ENCODE measurements around the gene MLEC.

DNA sequence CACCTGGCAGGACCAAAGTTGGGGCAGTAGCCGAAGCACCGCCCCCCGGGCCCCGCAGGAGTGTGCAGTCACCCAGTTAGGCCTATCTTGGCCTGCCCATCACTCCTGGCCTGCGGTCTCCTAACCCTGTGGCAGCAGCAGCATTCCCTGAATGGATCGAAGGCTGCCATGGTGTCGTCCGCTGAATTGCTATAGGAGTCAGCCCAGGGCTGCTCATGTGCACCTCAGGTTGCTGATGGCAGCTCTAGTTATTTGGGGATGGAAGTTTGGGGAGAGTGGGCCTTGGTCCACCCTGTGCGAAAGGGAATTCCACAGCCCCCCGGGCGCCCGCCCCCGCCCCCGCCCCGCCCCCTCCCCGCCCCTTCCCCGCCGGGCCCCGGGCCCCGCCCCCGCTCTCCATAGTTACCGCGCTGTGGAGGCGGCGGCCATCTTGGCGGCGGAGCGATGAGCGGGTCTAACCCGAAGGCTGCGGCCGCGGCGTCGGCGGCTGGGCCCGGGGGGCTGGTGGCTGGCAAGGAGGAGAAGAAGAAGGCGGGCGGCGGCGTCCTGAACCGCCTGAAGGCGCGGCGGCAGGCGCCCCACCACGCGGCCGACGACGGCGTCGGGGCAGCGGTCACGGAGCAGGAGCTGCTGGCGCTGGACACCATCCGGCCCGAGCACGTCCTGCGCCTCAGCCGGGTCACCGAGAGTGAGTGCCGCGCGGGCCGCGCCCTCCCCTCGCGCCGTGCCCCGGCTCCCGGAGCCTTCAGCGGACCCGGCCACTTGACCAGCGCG is 23.3 kb downstream of the MLEC start, which contains the start of gene UNC119B:
- TF ChIP-seq ZNF384 (IDR thresholded peaks at IDR 0.05; ENCODE audit: low read depth, low read length) (no peak), EP300 (IDR thresholded peaks at IDR 0.05; ENCODE audit: low read length) (no peak), SP1 (CRISPR knock-in tag; IDR thresholded peaks at IDR 0.05) (no peak), BHLHE40 (IDR thresholded peaks at IDR 0.05; ENCODE audit: low read length) (no peak), POU5F1 (IDR thresholded peaks at IDR 0.05; ENCODE audit: borderline replicate concordance, low read depth, low read length, partially characterized antibody) (no peak)
- TF ChIP-seq, protein P1, sequence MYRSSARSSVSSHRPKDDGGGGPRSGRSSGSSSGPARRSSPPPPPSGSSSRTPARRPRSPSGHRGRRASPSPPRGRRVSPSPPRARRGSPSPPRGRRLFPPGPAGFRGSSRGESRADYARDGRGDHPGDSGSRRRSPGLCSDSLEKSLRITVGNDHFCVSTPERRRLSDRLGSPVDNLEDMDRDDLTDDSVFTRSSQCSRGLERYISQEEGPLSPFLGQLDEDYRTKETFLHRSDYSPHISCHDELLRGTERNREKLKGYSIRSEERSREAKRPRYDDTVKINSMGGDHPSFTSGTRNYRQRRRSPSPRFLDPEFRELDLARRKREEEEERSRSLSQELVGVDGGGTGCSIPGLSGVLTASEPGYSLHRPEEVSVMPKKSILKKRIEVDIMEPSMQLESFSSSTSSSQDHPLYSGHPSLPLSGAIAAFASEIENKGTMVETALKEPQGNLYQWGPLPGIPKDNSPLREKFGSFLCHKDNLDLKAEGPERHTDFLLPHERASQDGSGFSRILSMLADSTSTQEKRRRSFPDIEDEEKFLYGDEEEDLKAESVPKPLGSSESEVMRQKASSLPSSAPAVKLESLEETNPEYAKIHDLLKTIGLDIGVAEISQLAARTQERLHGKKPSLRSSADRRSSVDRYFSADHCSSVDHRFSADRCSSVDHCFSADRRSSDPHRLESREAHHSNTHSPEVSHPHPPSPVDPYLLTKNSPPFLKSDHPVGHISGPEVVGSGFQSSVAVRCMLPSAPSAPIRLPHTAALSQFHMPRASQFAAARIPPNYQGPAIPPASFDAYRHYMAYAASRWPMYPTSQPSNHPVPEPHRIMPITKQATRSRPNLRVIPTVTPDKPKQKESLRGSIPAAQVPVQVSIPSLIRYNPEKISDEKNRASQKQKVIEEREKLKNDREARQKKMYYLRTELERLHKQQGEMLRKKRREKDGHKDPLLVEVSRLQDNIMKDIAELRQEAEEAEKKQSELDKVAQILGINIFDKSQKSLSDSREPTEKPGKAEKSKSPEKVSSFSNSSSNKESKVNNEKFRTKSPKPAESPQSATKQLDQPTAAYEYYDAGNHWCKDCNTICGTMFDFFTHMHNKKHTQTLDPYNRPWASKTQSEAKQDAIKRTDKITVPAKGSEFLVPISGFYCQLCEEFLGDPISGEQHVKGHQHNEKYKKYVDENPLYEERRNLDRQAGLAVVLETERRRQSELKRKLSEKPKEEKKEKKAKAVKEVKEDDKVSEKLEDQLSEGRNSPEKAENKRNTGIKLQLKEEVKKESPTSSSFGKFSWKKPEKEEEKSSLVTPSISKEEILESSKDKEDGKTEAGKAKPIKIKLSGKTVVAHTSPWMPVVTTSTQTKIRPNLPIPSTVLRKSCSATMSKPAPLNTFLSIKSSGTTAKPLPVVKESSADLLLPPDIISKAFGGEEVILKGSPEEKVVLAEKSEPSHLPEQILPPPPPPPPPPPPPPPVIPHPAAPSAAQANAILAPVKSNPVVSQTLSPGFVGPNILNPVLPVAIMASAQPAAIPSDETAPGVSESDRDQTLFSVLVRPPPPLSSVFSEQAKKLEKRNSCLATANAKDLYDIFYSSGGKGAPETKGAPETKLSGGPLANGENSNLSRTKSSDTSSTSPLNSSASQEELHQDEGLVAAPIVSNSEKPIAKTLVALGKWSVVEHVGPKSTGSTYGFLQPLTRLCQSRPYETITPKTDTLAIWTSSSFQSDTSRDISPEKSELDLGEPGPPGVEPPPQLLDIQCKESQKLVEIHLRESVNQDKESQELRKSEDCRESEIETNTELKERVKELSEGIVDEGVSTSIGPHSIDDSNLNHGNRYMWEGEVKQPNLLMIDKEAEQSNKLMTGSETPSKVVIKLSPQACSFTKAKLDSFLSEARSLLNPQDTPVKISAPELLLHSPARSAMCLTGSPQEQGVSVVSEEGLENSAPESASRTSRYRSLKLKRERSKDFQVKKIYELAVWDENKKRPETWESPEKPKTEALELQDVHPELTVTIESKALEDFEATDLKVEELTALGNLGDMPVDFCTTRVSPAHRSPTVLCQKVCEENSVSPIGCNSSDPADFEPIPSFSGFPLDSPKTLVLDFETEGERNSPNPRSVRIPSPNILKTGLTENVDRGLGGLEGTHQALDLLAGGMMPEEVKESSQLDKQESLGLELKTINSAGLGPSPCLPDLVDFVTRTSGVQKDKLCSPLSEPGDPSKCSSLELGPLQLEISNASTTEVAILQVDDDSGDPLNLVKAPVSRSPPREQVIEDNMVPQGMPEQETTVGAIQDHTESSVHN (IDR thresholded peaks at IDR 0.05; ENCODE audit: borderline replicate concordance in 1 of 2, low read depth in 1 of 2) = no peak
- TF ChIP-seq, protein P2, sequence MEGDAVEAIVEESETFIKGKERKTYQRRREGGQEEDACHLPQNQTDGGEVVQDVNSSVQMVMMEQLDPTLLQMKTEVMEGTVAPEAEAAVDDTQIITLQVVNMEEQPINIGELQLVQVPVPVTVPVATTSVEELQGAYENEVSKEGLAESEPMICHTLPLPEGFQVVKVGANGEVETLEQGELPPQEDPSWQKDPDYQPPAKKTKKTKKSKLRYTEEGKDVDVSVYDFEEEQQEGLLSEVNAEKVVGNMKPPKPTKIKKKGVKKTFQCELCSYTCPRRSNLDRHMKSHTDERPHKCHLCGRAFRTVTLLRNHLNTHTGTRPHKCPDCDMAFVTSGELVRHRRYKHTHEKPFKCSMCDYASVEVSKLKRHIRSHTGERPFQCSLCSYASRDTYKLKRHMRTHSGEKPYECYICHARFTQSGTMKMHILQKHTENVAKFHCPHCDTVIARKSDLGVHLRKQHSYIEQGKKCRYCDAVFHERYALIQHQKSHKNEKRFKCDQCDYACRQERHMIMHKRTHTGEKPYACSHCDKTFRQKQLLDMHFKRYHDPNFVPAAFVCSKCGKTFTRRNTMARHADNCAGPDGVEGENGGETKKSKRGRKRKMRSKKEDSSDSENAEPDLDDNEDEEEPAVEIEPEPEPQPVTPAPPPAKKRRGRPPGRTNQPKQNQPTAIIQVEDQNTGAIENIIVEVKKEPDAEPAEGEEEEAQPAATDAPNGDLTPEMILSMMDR (IDR thresholded peaks at IDR 0.05 in 2 of 3, conservative IDR thresholded peaks at IDR 0.05 in 1 of 3; ENCODE audit: insufficient read depth in 2 of 3, low read depth in 1 of 3, low read length in 3 of 3) = no peak
